GM12801 (cell line): ENCODE results near the gene MYO1A.

Experiments
- TF ChIP-seq, protein P1 (sequence below): IDR thresholded peaks from one replicate; pipeline ENCODE4 v1.5.1; 2011; ENCODE audit warnings: control low read depth; ENCODE audit not compliant: insufficient read length; ENCODE audit errors: extremely low read depth

Gene MYO1A

DNA sequence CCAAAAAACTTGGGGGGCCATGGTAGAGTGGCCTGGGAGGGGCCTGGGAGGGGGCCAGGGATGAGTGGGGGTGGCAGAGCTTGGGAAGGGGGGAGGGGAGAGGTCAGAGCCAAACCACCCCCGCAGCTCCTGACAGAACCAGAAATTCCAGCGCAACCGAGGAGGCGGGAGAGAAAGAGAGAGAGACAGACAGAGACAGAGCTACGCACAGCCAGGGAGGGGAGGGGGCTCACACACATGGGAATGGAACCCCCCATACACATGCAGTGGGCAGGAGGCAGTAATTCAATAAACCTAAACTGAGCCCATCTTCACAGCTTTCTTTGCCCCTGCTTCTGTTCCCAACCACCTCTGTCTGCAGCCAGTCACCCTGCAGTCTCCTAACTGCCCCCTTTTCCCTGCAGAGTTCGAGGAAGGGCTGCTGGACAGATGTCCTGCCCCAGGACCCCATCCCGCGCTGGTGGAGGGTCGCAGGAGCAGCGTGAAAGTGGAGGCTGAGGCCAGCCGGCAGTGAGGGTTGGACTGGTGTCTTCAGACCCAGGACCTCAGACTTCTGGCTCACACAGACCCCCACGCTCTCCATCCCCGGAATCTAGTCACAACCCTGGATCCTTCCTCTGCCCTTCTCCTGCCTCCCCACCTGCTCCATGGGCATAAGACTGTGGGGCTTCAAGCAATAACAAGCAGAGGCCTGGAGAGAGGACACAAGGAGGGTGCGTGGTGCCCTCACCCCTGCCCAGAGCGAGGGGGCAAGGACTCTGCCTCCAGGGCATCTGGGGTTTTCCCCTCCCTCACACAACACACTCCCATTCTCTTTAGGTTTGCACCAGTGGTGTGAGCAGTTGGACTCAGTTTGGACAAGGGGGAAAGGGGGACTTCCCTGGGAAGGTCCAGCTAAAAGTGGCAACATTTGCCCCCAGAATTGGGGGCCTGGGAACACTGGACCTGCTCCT, 44.6 kb upstream of the MYO1A start:
- TF ChIP-seq, protein P1, sequence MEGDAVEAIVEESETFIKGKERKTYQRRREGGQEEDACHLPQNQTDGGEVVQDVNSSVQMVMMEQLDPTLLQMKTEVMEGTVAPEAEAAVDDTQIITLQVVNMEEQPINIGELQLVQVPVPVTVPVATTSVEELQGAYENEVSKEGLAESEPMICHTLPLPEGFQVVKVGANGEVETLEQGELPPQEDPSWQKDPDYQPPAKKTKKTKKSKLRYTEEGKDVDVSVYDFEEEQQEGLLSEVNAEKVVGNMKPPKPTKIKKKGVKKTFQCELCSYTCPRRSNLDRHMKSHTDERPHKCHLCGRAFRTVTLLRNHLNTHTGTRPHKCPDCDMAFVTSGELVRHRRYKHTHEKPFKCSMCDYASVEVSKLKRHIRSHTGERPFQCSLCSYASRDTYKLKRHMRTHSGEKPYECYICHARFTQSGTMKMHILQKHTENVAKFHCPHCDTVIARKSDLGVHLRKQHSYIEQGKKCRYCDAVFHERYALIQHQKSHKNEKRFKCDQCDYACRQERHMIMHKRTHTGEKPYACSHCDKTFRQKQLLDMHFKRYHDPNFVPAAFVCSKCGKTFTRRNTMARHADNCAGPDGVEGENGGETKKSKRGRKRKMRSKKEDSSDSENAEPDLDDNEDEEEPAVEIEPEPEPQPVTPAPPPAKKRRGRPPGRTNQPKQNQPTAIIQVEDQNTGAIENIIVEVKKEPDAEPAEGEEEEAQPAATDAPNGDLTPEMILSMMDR, result no peak

DNA sequence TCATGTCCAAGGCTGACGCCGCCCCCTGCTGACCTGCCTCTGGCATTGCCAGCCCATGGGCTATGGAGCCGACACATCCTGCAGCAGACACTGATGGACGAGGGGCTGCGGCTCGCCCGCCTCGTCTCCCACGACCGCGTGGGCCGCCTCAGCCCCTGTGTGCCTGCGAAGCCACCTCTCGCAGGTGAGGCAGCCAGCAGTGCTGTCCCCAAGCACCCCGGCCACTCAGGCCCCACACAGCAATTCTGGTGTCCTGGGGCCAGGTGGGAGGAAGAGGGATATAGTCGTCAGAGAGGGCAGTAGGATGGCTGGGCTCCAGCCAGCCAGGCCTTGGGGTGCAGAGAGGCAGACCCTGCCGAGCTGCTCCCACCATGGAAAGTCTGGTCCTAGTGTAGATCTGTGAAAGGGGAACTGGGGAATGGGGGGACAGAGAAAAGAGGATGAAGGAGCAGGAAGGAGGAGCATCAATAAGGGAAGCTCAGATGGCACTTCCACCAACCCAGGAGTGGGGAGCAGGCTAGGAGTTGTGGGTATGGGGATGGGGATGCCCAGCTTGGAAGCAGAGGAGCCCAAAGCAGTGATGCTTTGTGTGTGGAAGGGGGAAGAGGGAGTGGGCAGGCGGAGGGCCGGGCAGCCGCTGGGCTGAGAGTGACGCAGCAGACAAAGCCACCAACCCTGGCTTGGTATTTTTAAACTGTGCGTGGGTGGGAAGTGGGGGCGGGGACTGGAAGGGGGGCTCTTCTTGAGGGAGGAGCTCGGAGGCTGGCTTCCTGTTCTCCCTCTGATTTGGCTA, 43.7 kb upstream of the MYO1A start:
- TF ChIP-seq, protein P1, result no peak

DNA sequence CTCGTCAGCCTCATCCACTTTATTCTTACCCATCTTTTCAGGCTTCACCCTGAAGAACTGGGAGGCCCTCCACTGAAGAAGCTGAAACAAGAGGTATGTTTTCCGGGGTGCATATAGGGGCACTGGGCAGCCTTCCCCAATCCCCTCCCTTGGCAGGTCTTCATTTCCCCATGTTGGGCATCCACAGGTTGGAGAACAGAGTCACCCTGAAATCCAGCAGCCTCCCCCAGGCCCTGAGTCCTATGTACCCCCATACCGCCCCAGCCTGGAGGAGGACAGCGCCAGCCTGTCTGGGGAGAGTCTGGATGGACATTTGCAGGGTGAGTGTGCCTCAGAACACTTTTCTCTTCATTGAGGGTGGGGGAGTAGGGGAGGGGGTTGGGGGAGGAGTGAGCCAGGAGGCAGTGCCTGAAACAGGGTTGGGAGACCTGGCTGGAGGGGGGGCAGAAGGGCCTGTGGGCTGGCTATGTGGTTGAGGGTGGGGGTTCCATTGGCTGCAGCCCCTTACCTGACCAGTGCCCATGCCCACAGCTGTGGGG, 43.0 kb upstream of the MYO1A start:
- TF ChIP-seq, protein P1, result no peak

DNA sequence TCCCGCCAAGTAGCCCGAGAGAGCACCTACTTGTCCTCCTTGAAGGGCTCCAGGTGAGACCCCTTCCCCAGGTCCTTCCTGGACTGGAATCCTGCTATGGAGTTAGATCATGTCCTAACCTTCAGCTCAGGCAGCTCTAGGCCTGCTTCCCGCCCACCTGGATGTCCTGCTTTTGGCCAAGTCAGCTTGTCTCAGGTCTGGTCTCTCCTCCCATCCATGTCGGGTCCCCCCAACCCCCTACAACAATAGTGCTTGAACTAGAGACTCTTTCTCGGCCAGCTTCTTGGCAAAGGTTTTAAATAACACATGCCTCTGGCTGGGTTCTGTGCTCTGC, 42.6 kb upstream of the MYO1A start:
- TF ChIP-seq, protein P1, result no peak

DNA sequence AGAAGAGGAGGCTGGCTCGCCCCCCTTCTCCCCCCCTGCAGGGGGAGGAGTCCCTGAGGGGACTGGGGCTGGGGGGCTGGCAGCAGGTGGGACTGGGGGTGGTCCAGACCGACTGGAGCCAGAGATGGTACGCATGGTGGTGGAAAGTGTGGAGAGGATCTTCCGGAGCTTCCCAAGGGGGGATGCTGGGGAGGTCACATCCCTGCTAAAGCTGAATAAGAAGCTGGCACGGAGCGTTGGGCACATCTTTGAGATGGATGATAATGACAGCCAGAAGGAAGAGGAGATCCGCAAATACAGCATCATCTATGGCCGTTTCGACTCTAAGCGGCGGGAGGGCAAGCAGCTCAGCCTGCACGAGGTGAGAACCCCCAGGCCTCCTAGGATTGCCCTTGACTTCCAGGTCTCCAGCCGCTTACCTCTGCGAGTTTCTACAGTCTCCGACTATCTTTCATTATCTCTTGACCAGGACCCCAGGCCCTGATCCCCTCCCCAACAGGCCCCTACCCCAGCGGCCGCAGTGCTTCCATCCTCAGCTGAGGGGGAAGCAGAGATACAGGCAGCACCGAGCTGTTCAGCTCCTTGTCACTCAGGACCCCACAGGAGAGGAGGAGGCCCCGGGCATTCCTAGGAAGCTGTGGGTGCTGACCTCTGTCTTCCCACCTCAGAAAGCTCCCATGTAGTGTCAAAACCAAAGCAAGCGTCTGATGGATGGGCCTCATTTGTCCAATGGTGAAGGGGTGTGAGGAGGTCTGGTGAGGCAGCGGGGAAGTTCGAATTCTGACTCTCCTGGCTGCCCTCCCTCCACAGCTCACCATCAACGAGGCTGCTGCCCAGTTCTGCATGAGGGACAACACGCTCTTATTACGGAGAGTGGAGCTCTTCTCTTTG, 42.0 kb upstream of the MYO1A start:
- TF ChIP-seq, protein P1, result no peak

DNA sequence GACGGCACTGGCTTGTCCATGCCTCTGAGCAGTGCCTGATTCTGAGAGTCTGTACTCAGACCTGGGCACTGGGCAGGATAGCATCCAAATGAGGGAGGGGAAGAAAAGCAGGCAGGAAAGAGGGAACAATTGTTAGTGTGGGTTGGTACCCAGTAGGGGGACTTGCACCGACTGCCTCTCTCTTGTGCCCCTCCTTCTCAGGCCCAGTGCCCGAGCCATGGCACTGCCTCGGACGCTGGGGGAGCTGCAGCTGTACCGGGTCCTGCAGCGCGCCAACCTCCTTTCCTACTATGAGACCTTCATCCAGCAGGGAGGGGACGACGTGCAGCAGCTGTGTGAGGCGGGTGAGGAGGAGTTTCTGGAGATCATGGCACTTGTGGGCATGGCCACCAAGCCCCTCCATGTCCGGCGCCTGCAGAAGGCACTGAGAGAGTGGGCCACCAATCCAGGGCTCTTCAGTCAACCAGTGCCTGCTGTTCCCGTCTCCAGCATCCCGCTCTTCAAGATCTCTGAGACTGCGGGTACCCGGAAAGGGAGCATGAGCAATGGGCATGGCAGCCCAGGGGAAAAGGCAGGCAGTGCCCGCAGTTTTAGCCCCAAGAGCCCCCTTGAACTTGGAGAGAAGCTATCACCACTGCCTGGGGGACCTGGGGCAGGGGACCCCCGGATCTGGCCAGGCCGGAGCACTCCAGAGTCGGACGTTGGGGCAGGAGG, 41.2 kb upstream of the MYO1A start:
- TF ChIP-seq, protein P1, result no peak
